HG03457 (cell line): ENCODE data around the gene FGF18.
"Not testable (repeated sequence)": the region's sequence is repeated elsewhere in the genome, so short reads cannot be mapped to it uniquely, and the experiment has no call there.

Experiments used
- ATAC-seq: cut with Tn5 transposase; IDR thresholded peaks from one replicate; pipeline ENCODE4 v1.9.1; 2021; ENCODE audit warnings: moderate number of reproducible peaks; ENCODE audit not compliant: unreplicated experiment

FGF18 gene

GRCh38 chr5:171488876-171489275 lies 69.4 kb downstream of the FGF18 start:
- ATAC-seq, result no peak

- no peak for ATAC-seq
These were observed 73.3 kb downstream of the FGF18 start for GRCh38 chr5:171492781-171493180.

- no peak for ATAC-seq
These were observed 74.4 kb downstream of the FGF18 start for GRCh38 chr5:171493646-171494393.

- ATAC-seq, result no peak
These were observed 75.1 kb downstream of the FGF18 start for GRCh38 chr5:171494452-171495121.

- no peak for ATAC-seq
These were observed 75.8 kb downstream of the FGF18 start for GRCh38 chr5:171495122-171495700.

GRCh38 chr5:171496456-171496855 lies 77.0 kb downstream of the FGF18 start:
- no peak for ATAC-seq

GRCh38 chr5:171497494-171497893 lies 78.0 kb downstream of the FGF18 start:
- not testable (repeated sequence) for ATAC-seq

GRCh38 chr5:171498166-171498565 lies 78.7 kb downstream of the FGF18 start:
- ATAC-seq, result no peak

- ATAC-seq, result no peak
These were observed 80.2 kb downstream of the FGF18 start for GRCh38 chr5:171499611-171500010.

GRCh38 chr5:171505473-171506043 lies 86.1 kb downstream of the FGF18 start:
- no peak for ATAC-seq

GRCh38 chr5:171506951-171507350 lies 87.5 kb downstream of the FGF18 start:
- ATAC-seq, result no peak
